Measurements from ENCODE around the gene MRPL32.

MRPL32 gene

GRCh38 chr7:42930889-42931288, 1.3 kb upstream of the MRPL32 start:
- Histone ChIP-seq H3K9ac (ENCODE audit: low read depth, low read length) (peak overlapping the region; percentile 97), H3K9me3 (ENCODE audit: control insufficient read depth, insufficient read depth, low read length) (no peaks in the 10 kb centered on the region), H3K4me1 (ENCODE audit: control insufficient read depth, insufficient read depth, low read length) (peaks cover 12% of the 10 kb centered on the region), H3K36me3 (ENCODE audit: control insufficient read depth, insufficient read depth, low read length) (peaks cover 16% of the 10 kb centered on the region), H3K27me3 (ENCODE audit: control insufficient read depth, insufficient read depth, low read length) (no peaks in the 10 kb centered on the region), H3K4me3 (ENCODE audit: low read depth, low read length) (peak overlapping the region; percentile 99)

DNA sequence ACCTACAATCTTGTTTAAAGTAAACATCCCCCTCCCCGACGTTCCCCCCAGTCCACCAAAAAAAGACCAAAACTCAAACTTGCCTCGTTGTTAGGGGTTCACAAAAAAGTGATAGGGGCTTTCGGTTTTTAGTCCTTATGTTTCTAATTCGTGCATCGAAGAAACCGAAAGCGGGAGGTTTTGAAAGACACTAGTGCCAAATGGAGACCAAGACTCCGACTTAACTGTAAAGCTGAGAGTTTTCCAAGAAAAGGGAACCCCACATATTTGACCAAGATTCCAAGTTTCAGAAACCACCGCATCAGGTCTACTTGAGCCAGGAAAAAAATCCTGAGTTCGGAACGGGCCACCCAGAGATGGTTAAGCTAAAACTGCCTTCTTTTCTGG, 736 bp upstream of the MRPL32 start:
- peaks cover 20% of the 10 kb centered on the region for H3K36me3 ChIP-seq (ENCODE audit: control insufficient read depth, insufficient read depth, low read length)
- peaks cover 12% of the 10 kb centered on the region for H3K4me1 ChIP-seq (ENCODE audit: control insufficient read depth, insufficient read depth, low read length)
- peak overlapping the region; percentile 99 for H3K4me3 ChIP-seq (ENCODE audit: low read depth, low read length)
- H3K27me3 ChIP-seq (ENCODE audit: control insufficient read depth, insufficient read depth, low read length) = no peaks in the 10 kb centered on the region
- peak overlapping the region; percentile 97 for H3K9ac ChIP-seq (ENCODE audit: low read depth, low read length)
- no peaks in the 10 kb centered on the region for H3K9me3 ChIP-seq (ENCODE audit: control insufficient read depth, insufficient read depth, low read length)

GRCh38 chr7:42932811-42933591, 825 bp downstream of the MRPL32 start:
- peaks cover 27% of the 10 kb centered on the region for H3K36me3 ChIP-seq (ENCODE audit: control insufficient read depth, insufficient read depth, low read length)
- peak overlapping the region; percentile 99 for H3K4me3 ChIP-seq (ENCODE audit: low read depth, low read length)

GRCh38 chr7:42934291-42934690, 2.1 kb downstream of the MRPL32 start:
- H3K4me1 ChIP-seq (ENCODE audit: control insufficient read depth, insufficient read depth, low read length) = peaks cover 2% of the 10 kb centered on the region
- no peaks in the 10 kb centered on the region for H3K27me3 ChIP-seq (ENCODE audit: control insufficient read depth, insufficient read depth, low read length)
- no peak overlapping the region for H3K4me3 ChIP-seq (ENCODE audit: low read depth, low read length)
- H3K9me3 ChIP-seq (ENCODE audit: control insufficient read depth, insufficient read depth, low read length) = no peaks in the 10 kb centered on the region
- H3K9ac ChIP-seq (ENCODE audit: low read depth, low read length) = no peak overlapping the region
- H3K36me3 ChIP-seq (ENCODE audit: control insufficient read depth, insufficient read depth, low read length) = peaks cover 34% of the 10 kb centered on the region

More at GRCh38 chr7:42932811-42933591, 825 bp downstream of the MRPL32 start:
- Histone ChIP-seq H3K9me3 (ENCODE audit: control insufficient read depth, insufficient read depth, low read length) (no peaks in the 10 kb centered on the region), H3K9ac (ENCODE audit: low read depth, low read length) (peak overlapping the region; percentile 92), H3K27me3 (ENCODE audit: control insufficient read depth, insufficient read depth, low read length) (no peaks in the 10 kb centered on the region), H3K4me1 (ENCODE audit: control insufficient read depth, insufficient read depth, low read length) (peaks cover 10% of the 10 kb centered on the region)

- Histone ChIP-seq H3K9ac (ENCODE audit: low read depth, low read length) (no peak overlapping the region), H3K4me3 (ENCODE audit: low read depth, low read length) (no peak overlapping the region), H3K36me3 (ENCODE audit: control insufficient read depth, insufficient read depth, low read length) (peaks cover 34% of the 10 kb centered on the region), H3K27me3 (ENCODE audit: control insufficient read depth, insufficient read depth, low read length) (no peaks in the 10 kb centered on the region), H3K4me1 (ENCODE audit: control insufficient read depth, insufficient read depth, low read length) (peaks cover 2% of the 10 kb centered on the region), H3K9me3 (ENCODE audit: control insufficient read depth, insufficient read depth, low read length) (no peaks in the 10 kb centered on the region)
Measured at GRCh38 chr7:42935861-42936260, 3.7 kb downstream of the MRPL32 start.

DNA sequence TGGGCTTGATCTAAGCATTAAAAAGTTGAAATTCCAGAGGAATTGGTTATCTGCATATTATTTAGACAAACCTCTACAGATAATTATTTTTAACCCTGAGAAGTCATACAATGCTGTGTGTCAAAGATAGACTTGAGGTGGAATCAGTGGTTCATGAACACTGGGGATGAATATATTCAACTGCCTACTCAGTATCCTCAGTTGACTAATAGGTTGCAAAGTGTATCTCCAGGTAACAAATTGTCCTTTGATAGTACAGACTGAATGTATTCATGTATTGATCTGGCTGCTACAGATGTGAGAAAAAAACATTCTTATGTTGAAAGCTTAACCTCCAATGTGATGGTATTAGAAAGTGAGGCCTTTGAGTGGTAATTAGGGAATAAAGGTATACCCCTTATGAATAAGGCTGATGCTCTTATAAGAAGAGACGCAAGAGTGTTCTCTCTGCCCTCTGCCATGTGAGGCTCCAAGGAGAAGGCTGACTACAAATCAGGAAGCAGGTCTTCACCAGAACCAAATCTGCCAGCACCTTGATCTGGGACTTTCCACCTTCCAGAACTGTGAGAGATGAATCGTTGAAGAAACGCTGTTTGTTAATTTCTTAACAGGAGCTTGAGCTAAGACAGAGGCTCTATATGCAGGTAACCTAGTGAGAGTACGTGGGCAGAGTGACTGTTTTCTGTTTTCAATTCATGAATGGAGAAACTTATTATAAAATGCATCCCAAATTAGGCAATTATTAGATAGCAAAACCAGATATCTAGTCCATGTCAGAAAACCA, 7.5 kb downstream of the MRPL32 start:
- peaks cover 30% of the 10 kb centered on the region for H3K36me3 ChIP-seq (ENCODE audit: control insufficient read depth, insufficient read depth, low read length)
- no peaks in the 10 kb centered on the region for H3K9me3 ChIP-seq (ENCODE audit: control insufficient read depth, insufficient read depth, low read length)
- no peaks in the 10 kb centered on the region for H3K4me1 ChIP-seq (ENCODE audit: control insufficient read depth, insufficient read depth, low read length)
- no peak overlapping the region for H3K9ac ChIP-seq (ENCODE audit: low read depth, low read length)
- no peaks in the 10 kb centered on the region for H3K27me3 ChIP-seq (ENCODE audit: control insufficient read depth, insufficient read depth, low read length)
- no peak overlapping the region for H3K4me3 ChIP-seq (ENCODE audit: low read depth, low read length)

DNA sequence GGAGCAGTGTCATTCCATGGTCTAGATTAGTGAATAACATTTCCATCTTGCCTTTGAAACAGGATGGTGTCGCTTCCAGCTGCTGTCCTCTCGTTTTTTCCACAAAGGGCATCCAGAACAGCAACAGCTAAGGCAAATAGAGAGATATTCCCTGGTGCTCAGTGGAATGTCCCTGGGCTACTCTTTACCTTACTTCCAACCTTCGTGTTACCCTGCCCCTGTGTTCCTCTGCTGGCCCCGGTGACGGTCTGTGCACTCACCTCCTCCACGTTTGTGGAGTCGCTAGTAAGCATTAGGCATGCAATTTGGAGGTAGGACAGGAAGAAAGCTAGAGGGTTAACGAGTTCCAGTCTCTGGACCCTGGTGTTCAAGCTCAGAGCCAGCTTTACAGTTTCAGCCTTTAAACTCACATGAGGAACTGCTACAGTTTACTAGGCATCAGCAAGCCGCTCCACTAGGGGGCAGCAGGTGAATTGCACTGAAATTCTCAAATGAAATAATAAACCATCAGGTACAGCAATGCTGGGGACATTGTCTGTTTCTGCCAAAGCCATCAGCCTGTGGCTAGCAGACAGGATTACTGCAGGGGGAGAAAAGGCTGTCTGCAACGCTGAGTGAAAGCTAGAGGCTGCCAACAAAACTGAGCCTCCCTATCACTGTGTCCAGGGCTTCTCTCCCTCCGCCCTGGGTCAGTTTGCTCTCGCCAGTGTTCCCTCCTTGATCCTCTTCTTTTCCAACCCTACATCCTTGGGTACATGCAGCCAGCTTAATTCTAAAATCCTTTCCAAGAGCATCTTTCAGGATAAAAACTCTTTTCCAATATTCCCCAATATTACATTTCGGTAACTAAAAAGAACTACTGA, 9.0 kb downstream of the MRPL32 start:
- no peak overlapping the region for H3K9ac ChIP-seq (ENCODE audit: low read depth, low read length)
- no peaks in the 10 kb centered on the region for H3K27me3 ChIP-seq (ENCODE audit: control insufficient read depth, insufficient read depth, low read length)
- no peak overlapping the region for H3K4me3 ChIP-seq (ENCODE audit: low read depth, low read length)
- no peaks in the 10 kb centered on the region for H3K4me1 ChIP-seq (ENCODE audit: control insufficient read depth, insufficient read depth, low read length)
- H3K9me3 ChIP-seq (ENCODE audit: control insufficient read depth, insufficient read depth, low read length) = no peaks in the 10 kb centered on the region
- H3K36me3 ChIP-seq (ENCODE audit: control insufficient read depth, insufficient read depth, low read length) = peaks cover 15% of the 10 kb centered on the region

DNA sequence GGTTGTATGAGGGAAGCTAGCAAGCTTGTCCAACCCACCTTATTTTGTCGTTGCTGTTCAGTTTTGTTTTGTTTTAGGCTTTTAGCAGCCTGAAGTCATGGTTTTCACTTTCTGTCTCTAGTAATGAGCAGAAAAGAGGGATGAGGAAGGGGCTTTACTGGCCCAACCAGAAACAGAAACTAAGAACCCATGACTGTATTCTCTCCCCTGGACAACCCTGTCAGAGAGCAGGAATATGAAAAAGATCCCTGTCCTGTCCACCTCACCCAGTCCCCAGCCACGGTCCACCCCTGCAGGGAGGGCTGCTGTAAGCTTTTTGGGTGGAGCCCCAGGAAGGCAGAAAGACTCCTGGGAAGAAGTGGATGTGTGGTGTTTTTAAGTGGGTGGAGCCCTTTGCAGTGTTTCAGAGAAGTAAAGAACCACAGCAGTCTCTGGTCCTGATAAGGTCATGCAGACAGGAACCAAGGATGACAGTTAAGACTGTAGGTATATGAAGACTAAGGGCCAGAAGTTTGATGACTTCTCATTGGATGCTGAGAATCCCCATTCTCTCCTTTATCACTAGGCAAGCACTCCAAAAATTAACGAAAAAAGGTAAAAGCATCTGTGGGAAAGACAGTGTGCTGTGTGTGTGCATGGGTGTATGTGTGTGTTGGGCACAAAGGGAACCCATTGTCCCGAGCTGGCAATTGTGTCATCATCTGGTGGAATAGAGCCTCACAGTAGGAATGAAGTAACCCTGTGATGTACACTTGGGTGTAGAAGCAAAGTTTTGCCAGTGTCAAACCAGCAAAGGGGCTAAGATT, 13.8 kb downstream of the MRPL32 start:
- no peaks in the 10 kb centered on the region for H3K36me3 ChIP-seq (ENCODE audit: control insufficient read depth, insufficient read depth, low read length)
- no peaks in the 10 kb centered on the region for H3K9me3 ChIP-seq (ENCODE audit: control insufficient read depth, insufficient read depth, low read length)
- H3K9ac ChIP-seq (ENCODE audit: low read depth, low read length) = no peak overlapping the region
- no peak overlapping the region for H3K4me3 ChIP-seq (ENCODE audit: low read depth, low read length)
- H3K27me3 ChIP-seq (ENCODE audit: control insufficient read depth, insufficient read depth, low read length) = no peaks in the 10 kb centered on the region
- no peaks in the 10 kb centered on the region for H3K4me1 ChIP-seq (ENCODE audit: control insufficient read depth, insufficient read depth, low read length)

GRCh38 chr7:42946627-42946950, 14.4 kb downstream of the MRPL32 start:
- H3K27me3 ChIP-seq (ENCODE audit: control insufficient read depth, insufficient read depth, low read length) = no peaks in the 10 kb centered on the region
- H3K9ac ChIP-seq (ENCODE audit: low read depth, low read length) = no peak overlapping the region
- H3K4me1 ChIP-seq (ENCODE audit: control insufficient read depth, insufficient read depth, low read length) = no peaks in the 10 kb centered on the region

DNA sequence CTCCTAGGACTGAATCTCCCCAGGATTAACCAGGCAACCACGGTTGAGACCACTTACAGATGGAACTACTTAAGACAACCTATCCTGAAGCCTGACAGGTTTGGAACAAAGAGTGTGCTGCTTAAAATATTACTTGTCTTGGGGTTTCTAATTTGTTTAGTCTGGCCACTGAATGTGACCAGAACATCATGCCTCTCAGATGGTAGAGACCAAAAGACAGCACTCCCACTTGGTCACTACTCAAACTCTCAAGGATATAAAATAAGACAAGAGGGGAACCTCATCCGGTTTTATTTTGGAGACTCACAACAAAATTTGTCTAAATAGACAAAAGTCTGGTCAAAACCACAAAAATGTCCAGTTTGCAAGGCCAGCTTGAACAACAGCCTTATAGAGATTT, 15.3 kb downstream of the MRPL32 start:
- no peak overlapping the region for H3K9ac ChIP-seq (ENCODE audit: low read depth, low read length)
- no peak overlapping the region for H3K4me3 ChIP-seq (ENCODE audit: low read depth, low read length)
- no peaks in the 10 kb centered on the region for H3K4me1 ChIP-seq (ENCODE audit: control insufficient read depth, insufficient read depth, low read length)
- no peaks in the 10 kb centered on the region for H3K9me3 ChIP-seq (ENCODE audit: control insufficient read depth, insufficient read depth, low read length)
- H3K36me3 ChIP-seq (ENCODE audit: control insufficient read depth, insufficient read depth, low read length) = no peaks in the 10 kb centered on the region
- H3K27me3 ChIP-seq (ENCODE audit: control insufficient read depth, insufficient read depth, low read length) = no peaks in the 10 kb centered on the region

More at GRCh38 chr7:42946627-42946950, 14.4 kb downstream of the MRPL32 start:
- no peak overlapping the region for H3K4me3 ChIP-seq (ENCODE audit: low read depth, low read length)
- H3K9me3 ChIP-seq (ENCODE audit: control insufficient read depth, insufficient read depth, low read length) = no peaks in the 10 kb centered on the region
- H3K36me3 ChIP-seq (ENCODE audit: control insufficient read depth, insufficient read depth, low read length) = no peaks in the 10 kb centered on the region

DNA sequence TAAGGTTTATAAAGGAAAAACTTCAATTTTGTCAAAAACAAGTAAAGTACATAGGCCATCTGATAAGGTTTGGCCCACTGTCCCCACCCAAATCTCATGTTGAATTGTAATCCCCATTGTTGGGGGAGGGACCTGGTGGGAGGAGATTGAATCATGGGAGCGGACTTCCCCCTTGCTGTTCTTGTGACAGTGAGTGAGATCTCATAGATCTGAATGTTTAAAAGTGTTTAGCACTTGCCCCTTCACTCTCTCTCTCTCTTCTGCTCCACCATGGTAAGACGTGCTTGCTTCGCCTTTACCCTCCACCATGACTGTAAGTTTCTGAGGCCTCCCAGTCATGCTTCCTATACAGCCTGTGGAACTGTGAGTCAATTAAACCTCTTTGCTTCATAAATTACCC, 18.2 kb downstream of the MRPL32 start:
- no peaks in the 10 kb centered on the region for H3K27me3 ChIP-seq (ENCODE audit: control insufficient read depth, insufficient read depth, low read length)

More for the DNA sequence above, 18.2 kb downstream of the MRPL32 start:
- Histone ChIP-seq H3K9ac (ENCODE audit: low read depth, low read length) (no peak overlapping the region), H3K9me3 (ENCODE audit: control insufficient read depth, insufficient read depth, low read length) (no peaks in the 10 kb centered on the region), H3K4me3 (ENCODE audit: low read depth, low read length) (no peak overlapping the region), H3K36me3 (ENCODE audit: control insufficient read depth, insufficient read depth, low read length) (no peaks in the 10 kb centered on the region), H3K4me1 (ENCODE audit: control insufficient read depth, insufficient read depth, low read length) (no peaks in the 10 kb centered on the region)

All from iPS-15b (cell line).